ENCODE data around the gene CALD1.

CALD1 gene

DNA sequence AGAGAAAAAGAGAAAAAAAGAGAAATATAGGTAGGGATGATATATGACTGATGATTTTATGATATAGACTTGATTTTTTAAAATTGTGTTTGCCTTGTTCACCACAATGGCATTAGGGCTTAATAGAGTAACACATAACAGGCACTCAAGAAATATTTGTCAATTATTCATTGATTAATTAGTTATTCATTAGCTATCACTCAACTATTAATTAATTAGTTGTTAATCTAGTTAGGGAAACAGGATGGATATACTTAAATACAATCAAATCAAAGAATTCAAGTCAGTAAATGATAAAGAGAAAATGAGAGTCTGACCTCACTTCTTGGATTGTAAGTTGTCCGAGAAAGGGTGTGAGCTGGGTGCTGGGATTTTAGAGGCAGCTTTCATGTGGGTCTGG lies 15.1 kb upstream of the CALD1 start:
- no peak for DNase-seq

GRCh38 chr7:134766779-134767519 lies 12.5 kb upstream of the CALD1 start:
- DNase-seq = no peak

DNA sequence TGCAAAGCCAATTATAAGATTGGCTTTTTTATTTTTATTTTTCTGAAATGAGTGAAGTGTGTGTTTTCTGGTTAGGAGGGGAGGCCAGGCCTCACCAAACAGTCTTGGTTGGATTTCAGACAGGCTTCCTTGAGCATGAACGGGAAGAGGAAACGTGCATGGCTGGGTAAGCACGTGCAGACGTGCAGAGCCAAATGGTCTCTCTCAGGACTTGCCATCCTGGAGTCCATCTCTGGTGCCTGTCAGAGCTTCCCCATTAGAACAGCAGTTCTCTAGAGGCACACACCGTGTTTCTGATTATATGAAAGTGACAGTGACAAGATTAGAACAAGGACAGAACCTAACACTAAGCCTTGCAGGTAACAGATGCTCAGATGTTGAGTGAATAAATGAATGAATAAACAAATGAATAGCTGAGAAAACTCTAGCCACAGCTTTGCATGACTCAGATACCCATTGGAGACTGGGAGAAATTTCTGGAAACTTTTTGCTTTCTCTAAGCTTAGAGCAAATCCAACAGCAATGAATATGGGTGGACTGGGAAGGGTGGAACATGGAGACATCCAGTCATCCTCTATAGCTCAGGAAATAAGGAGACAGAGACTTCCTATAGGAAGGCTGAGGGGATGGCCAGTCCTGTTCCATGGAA lies 11.8 kb upstream of the CALD1 start:
- no peak for DNase-seq

DNA sequence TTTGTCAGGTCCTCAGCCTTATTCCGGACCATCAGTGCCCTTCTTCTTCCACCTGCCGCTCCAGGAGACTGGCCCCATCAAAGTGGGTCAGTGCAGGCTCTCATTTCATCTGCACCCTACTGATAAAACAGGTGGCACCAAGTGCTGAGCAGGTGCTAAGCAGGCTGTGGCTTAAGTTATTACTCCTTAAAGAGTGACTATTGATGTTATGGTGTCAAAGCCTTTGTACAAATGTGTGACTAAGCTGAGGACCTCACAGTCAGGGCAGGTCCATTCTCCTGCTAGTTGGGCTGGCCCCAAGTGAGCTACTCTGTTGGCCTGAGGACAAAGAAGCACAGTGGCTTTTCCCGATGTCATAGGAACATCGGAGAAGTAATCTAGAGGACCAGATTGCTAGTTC lies 11.2 kb upstream of the CALD1 start:
- no peak for DNase-seq

DNA sequence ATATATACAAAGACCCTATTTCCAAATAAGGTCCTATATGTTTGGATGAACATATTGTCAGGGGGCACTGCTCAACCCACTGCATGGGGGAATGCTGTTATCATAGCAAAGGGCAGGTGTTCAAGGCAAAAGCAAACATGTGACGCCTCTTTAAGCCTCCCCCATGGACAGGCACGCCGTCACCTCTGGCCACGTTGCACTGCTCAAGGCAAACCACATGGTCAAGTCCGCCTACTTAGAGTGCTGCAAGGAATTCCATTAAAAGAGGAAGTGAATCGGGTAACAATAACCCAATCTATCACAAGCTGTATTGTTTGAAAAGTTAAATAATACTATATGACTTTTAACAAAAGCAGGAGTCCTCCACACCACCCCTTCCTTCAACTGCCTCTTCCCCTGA lies 8.8 kb upstream of the CALD1 start:
- no peak for DNase-seq

DNA sequence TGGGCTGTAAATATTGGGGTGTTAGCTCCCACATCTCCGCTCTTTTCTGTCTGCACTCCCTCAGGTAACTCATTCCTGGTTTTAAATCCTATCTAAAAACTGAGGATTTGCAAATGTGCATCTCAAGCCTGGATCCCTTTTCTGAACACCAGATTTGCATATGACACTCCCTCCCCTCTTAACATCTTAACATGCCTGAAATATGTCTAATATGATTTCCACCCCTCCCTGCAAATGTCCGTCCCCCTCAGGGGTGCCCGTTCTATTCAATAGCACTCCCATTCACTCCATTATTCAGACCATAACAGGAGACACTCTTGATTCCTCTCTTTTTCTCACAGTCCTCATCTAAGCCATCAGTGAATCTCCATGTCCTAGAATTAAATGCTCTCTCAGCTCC lies 8.3 kb upstream of the CALD1 start:
- no peak for DNase-seq

- no peak for DNase-seq
Measured at GRCh38 chr7:134771889-134772288, 7.5 kb upstream of the CALD1 start.

DNA sequence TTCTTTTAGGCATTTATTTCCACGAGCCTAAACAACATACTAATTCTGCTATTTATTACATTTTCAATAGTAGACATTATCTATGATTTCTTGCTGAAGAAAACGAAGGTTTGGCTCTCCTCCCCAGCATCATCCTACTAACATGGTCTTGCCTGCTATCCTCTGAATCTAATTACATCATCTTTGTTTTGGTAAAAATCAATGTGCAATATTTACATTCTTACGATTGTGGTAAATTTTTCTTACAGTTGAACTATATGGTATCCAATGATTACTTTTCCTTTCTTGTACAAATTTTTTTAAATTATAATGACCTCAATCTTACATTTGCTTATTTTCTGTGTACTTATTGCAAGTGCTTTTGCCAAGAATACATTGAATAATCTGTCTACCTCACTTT lies 7.0 kb upstream of the CALD1 start:
- DNase-seq = no peak

GRCh38 chr7:134773164-134773563 lies 6.3 kb upstream of the CALD1 start:
- DNase-seq = no peak

DNA sequence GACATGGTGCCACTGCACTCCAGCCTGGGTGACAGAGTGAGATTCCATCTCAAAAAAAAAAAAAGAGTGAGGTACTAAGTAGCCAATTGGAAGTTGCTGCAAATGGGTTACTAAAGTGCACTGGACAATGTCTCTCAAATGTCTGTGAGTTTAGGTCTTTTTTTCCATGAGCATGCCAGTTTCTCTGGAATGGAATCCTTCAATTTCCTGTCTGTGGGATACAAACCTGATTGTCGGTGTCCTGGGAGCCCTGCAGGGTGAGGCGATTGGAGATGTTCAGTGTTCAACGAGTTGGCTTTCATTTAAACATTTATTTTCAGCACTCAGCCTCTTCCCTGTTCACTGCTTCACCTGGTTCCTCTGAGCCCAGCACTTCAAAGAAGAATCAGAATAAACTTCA lies 5.3 kb upstream of the CALD1 start:
- no peak for DNase-seq

GRCh38 chr7:134777470-134777869 lies 2.0 kb upstream of the CALD1 start:
- no peak for DNase-seq

GRCh38 chr7:134777908-134778580 lies 1.4 kb upstream of the CALD1 start:
- DNase-seq = no peak

GRCh38 chr7:134779741-134780065 lies 269 bp downstream of the CALD1 start:
- DNase-seq = no peak

DNA sequence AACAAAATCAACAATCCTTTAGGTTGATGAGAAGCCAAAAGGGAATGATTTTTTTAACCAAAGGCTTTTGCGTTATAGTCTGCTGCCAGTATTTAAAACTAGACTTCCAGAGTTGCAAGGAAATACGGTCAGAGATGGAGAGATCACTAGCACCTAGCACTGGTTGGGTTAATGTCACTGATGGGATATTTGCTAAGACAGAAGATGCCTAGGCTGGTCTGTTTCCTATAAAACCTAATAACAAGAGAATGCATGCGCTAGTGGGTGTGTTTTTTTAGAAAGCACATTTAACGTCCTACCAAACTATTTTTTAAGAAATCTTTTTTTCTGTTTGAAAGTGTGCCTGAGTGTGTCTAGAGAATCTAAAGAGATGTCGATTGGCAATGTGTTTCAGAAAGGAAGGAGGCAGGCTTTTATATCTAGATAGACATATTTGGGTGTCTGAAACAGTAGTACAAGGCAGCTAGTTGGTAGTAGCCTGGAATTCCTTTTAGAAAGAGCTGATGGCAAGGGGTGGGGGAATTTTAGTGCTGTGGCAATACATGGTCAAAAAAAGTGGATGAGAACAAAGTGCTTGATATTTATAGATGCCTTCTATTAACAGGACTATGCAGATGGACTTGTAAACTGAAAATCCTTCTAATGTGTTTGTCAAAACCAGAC lies 863 bp downstream of the CALD1 start:
- DNase-seq = no peak

DNA sequence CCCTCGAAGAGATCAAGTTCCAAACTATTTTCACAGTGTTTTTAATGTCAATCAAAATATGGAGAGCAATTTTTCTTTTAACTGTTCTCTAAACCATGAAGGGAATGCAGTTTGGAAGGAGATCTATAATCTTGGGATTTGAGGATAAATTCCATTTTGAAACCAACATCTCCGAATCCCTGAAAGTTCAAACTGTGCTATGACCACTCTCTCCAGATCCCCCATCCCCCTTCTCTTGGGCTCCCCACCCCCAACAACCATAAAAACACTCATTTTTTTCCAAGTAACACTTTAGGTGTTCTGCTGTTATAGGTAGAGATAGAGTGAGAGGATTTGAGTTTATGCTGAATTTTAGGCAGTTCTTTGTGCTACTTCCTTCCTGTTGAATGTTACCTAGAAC lies 1.7 kb downstream of the CALD1 start:
- no peak for DNase-seq

DNA sequence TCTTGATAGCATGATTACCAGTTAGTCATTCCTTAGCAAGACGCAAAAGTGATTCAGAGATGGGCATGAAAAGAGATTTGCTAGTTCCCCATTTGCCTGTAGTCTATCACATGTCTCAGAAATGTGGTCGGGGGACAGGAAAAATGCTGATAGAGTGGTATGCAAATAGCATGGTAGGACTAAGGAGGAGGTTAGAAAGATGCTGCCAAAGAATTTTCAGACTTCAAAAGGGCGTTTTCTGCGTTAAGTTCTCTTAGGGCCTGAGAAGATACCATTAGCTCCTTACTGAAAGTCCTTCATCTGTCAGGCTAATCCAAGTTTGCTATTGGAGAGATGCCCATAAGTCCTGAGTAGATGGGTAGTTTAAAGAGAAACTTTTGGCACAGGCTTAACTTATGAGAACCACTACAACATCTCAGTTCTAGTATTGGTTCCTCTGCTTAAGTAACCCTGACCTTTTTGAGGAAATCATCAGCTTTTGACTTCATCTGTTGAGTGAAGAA lies 2.7 kb downstream of the CALD1 start:
- no peak for DNase-seq

DNA sequence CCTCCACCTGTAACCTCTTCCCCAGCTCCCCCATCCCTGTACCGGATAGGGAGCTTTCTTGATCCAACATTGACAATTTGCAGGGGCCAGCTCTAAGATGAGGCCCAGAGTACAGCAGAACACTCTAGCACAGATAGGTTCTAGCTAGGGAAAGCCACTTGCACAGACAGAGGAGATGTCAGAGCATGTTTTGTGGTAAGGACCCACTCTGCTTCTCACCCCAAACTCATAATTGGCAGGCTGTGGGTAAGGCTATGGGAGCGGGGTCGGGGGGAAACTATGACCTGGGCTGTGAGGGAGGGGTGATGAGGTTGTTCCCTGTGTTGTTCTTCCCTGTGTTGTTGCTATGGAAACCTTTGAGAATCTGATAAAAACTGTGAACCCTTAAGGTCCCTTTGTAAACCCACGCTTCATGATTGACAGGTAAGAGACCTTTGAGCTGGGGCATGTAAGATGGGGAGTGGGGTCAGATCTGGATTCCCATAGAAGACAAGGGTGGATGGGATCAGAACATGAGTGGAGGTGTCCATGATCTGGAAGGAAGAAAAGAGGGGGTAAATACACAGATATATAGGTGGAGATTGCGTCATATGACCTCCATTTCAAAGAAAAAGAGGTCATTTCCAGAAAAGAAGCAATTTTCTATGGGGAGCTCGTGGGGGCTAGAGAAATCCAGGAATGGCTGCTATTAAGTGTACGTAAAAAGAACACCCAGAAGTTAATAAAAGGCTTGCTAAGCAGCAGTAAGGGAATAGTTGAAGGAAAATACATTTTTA lies 4.0 kb downstream of the CALD1 start:
- no peak for DNase-seq

DNA sequence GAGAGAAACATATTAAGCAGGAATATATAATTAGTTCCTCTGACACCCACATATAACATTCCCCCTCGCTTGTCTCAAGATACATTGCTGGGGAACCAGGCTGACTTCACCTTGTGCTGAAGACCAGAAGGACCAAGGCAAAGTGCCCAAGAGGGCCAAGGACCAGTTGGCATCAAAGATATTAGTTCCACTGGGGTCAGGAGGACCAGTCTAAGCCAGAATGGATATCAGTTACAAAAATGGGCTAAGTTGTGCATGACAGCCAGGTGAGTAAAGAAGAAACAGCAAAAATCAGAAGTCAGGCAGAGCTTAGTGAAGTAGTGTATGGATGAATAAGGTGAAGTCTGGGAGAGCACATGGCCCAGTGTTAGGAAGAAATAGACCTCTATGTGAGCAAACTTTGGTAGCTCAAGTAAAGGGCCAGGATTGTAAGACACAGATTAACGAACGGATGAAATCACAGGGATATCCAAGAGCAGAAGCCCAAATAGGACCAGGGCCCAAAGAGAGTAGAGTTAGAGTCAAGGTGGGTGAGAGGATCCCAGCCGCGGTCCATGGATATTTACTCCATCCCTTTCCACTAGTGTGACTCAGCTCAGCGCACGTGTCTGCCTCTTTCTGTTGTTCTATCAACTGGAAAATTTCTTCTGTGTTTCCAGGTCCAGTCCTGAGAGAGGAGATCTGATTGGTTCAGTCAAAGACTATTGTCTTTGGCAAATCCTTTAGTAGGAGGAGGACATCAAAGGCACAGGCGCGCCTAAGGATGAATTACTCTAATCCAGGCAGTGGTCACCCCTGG lies 5.0 kb downstream of the CALD1 start:
- no peak for DNase-seq

- DNase-seq = no peak
Measured at GRCh38 chr7:134785842-134786241, 6.4 kb downstream of the CALD1 start.

- no peak for DNase-seq
Measured at GRCh38 chr7:134787064-134787463, 7.6 kb downstream of the CALD1 start.

DNA sequence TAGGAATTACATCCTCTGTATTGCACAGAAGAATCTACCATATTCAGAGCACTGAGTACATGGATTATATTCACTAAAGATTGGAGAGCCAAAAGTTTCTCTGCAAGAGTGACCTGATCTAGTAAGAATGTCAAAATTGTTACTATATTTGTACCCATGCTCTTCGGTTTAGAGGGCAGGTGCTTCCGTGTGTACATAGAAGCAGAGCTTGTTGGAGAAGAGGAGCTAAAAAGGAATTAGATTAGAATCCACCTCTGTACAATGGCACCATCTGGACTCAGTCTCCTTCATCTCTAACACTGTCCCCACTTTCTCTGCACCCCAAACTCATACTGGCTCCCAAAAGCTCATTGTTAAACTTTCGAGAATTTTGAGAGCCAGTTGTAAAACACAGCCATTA lies 8.3 kb downstream of the CALD1 start:
- no peak for DNase-seq

DNA sequence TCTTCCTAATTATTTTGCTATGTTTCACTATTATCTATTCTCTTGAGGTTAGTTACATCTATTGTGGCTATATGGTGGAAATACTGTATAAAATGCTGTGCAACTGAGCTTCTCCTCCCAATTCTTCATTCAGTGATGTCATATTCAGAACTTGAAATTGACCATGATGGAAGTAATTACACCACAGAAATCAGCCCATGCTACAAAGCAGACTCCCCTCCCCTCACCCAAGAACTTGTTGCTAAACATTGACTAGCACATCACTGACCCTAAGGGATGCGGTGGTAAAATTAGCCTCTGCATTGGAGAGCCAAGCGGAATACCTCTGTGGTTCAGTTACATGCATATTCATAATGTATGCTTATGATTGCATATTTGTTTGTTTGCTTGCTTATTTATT lies 8.8 kb downstream of the CALD1 start:
- DNase-seq = no peak
